Placental epithelial cell (primary cell): Measurements from ENCODE around the gene ADRM1. TPM values are rescaled to one million over a fixed set of nuclear protein-coding genes. Genes with fewer than 3 reads are reported as not detected.

ENCODE experiments used
- total RNA-seq: library from RNA; depleted of rRNA; stranded (reverse); fragments of >200 nt; gene quantifications from 2 replicates; pipeline ENCODE4 v1.2.3, GENCODE V29; 2012

The ADRM1 gene
- total RNA-seq = 75.8 and 144 TPM in 2 replicates

GRCh38 chr20:62302341-62303061 lies at the start of gene ADRM1:
Gene ADRM1, plus strand, starts transcription at chr20:62302997. Its CDS starts 572 bp downstream, at chr20:62303569.

Other genes starting within 250 kb of the ADRM1 start
- gene TAF4, start 237.1 kb upstream of the ADRM1 start, total RNA-seq = 6.0 and 7.1 TPM in 2 replicates
- gene LSM14B, start 180.5 kb upstream of the ADRM1 start, total RNA-seq = 26.3 and 31.8 TPM in 2 replicates
- 141 and 276 TPM in 2 replicates for gene PSMA7, start 159.6 kb upstream of the ADRM1 start, total RNA-seq
- gene SS18L1, start 159.2 kb upstream of the ADRM1 start, total RNA-seq = 11.8 and 16.5 TPM in 2 replicates
- 20.8 and 22.6 TPM in 2 replicates for gene MTG2, start 120.0 kb upstream of the ADRM1 start, total RNA-seq
- not detected in 2 replicates for gene HRH3, start 82.7 kb upstream of the ADRM1 start, total RNA-seq
- 36.9 and 37.4 TPM in 2 replicates for gene OSBPL2, start 64.5 kb upstream of the ADRM1 start, total RNA-seq
- gene LAMA5, start 64.3 kb downstream of the ADRM1 start, total RNA-seq = 27.9 and 36.9 TPM in 2 replicates
- 768 and 1,032 TPM in 2 replicates for gene RPS21, start 84.1 kb downstream of the ADRM1 start, total RNA-seq
- 2.4 and 3.1 TPM in 2 replicates for gene CABLES2, start 104.3 kb downstream of the ADRM1 start, total RNA-seq
- 2.4 and 3.5 TPM in 2 replicates for gene RBBP8NL, start 124.5 kb downstream of the ADRM1 start, total RNA-seq
- gene GATA5, start 173.0 kb downstream of the ADRM1 start, total RNA-seq = not detected in 2 replicates